NCI-H146 (cell line): ENCODE measurements around the gene ACOXL.
A peak's percentile ranks its signal among the peaks of the same experiment; 100 is the strongest.

Experiments used
- DNase-seq: peaks from one replicate; lab custom pipeline; 2025; lab: John Stamatoyannopoulos, UW

ACOXL gene

GRCh38 chr2:111015283-111015995, 283.1 kb downstream of the ACOXL start:
- DNase-seq = no peak

DNA sequence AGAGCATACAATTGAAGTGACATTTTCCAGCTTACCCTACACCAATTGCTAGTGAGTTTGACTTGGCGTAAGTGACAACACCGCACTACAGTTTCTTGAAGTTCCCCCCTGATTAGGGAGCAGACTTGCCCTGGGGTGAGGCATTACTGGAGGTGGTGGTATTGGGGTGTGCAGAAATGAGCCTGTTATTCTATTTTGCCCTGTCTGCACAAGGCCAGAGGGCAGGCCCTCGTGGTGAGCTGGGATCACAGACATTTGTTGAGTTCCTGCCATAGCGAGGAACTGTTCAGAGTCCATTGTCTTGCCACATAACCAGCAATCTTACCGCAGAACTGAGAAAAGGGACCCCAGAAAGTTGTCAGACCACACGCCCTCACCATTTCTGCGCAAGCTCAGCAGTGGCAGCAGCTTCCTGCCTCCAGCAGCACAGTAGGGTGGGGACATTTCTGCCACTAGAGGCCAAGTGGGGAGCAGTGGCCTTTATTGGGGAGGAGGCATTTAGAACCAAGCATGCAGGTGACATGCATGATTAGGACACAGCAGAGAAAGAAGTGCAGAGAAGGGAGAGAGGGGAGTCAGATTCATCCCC, 284.8 kb downstream of the ACOXL start:
- no peak for DNase-seq

- DNase-seq = no peak
These were observed 285.5 kb downstream of the ACOXL start for GRCh38 chr2:111017909-111018308.

DNA sequence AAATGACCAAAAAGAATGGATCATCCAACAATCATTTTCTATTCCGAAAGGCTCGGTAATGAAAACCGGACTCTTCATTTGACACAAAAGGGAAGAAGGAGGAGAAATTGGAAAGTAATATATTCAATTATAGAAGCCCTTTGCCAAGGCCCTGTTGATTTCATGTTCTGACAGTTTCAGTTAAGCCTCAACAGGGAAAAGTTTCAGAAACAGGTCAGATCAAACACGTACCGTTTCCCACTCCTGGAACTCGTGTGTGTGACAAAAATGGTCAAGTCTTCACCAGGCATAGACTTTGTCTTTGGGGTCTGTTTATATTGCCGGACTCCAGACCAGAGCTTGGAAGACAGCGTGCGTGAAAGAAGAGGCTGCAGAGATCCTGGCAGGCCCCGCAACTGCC, 287.0 kb downstream of the ACOXL start:
- no peak for DNase-seq

DNA sequence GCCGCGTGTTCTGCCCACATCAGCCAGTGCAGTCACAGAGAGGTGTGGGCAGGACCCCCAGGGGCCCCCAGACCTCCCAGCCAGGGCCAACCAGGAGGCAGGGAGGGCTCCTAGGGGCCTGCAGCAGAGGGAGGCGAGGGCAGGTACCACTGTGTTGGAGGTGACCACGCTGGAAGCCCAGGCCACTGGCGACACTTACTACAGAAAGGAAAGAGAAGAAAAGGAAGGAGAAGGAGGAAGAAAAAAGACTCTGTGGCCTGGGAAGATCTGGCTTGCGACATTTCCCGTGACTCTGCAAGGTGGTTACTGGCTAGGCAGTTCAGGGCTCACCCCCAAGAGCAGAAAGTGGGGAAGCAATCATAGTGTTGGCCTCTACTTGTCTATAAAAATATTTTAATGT, 290.3 kb downstream of the ACOXL start:
- no peak for DNase-seq

DNA sequence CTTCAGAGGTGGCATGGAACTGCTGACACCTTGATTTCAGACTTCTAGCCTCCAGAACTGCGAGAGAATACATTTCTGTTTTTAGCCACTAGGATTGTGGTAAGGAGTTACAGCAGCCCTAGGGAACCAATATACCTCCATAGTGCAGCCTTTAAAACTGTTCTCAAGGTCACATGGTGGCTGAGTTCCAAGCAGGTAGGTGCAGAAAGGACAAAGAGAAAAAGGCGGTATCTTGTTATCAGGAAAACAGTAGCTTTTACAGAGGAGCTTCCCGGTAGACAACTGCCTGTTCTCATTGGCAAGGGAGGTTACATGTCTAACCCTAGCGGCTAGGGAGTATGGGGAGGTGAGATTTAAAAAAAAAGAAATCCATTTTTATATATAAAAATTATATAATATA, 292.1 kb downstream of the ACOXL start:
- DNase-seq = no peak

- DNase-seq = no peak
These were observed 292.9 kb downstream of the ACOXL start for GRCh38 chr2:111025288-111025687.

GRCh38 chr2:111028720-111029119, 296.3 kb downstream of the ACOXL start:
- DNase-seq = no peak

DNA sequence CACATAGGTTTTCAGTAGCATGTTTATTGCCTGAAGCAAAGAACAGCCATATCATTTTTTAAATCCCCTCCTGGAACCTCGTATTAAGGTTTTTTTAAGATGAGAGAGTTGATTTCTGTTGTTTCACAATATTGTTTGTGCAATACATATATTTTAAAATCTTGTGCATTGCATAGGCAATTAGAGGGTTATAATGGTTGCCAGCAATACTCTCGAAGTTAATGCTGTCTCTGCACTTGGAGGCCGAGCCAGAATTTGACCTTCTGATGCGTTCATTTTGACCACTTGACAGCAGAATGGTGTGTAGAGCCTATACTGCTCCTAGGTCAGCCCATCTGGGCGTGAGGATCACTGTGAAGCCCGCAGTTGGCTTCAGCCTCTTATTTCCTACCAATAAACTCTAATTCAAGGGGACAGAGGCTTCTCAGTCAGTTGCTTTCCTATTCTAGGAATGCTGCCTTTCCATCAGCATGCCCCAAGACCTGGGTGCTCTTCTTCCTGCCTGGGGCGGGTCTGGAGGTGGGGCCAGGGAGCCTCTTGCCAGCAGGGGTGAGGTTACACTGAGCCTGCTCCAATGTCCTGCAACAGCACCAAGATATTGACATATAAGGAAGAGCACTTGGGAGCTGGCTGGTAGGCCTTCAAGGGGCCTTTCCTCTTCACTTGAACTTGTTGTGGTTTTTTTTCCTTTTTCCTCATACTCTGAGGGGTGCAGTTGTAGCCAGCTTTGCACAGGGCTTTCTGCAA, 297.0 kb downstream of the ACOXL start:
- DNase-seq = no peak

- DNase-seq = no peak
These were observed 298.0 kb downstream of the ACOXL start for GRCh38 chr2:111030260-111030891.

- DNase-seq = no peak
These were observed 298.6 kb downstream of the ACOXL start for GRCh38 chr2:111030945-111031344.

GRCh38 chr2:111031546-111032478, 299.4 kb downstream of the ACOXL start:
- DNase-seq = no peak

DNA sequence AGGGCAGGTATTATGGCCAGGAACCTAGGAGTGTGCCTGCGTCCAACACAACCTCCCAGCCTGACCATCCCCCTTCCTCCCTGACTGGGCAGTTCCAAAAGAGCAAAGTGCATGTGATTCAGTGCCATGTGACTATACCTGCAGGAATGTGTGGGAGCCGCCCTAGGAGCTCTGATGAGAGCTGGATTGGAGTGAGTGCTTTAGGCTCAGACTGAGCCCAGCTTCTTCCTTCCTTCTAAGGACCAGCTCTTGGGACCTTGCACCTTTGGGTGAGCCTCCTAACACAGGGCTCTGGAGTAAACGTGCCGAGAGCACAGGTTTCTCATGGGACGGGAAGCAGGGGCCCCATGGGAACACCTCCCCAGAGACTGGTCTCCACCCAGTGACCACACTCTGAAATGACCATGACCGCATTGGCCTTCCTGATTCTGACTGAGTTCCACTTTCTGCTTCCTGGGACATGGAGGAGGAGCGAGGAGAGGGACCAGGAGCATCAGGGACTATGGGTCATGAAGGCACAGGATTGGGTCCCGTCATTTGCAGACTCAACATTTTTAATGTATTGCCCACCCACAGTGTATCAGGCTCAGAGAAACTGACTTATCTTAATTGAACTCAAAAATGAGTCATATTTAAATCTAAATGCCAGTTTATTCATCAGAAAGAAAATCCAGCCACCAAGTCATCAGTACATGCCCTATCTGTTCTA, 300.5 kb downstream of the ACOXL start:
- DNase-seq = no peak

DNA sequence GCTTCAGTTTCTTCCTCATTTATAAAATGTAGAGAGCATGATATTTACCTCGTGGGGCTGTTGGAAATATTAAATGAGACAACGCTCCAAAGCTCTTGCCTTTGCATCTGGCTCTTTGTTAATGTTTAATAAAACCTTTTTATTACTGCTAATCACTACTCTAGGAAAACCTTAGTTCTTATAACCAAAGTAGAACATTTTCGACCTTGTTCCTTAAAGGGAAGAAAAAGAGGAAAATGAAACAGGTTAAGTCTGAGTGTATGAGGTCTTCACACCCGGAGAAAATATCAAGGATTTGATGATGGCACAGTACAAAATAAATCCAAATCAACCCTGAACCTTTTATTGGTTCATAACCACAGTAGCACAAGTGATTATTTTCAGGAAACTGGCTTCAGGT, 301.8 kb downstream of the ACOXL start:
- no peak for DNase-seq

DNA sequence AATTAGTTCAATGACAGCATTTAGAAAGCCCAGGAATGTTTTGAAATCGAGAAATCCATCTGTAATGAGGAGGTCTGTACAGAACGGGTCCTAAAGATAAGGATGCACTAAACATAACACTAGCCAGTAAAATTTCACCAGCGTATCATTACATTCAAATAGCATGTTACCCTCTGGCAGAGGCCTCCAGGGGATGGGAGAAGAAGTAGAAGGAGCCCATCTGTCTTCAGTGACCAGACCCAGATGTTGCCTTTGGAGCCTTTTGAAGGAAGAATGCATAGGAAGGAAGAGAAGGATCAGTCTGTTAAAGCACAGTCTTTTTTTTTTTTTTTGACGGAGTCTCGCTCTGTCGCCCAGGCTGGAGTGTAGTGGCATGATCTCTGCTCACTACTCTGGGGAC, 302.2 kb downstream of the ACOXL start:
- DNase-seq = no peak

- DNase-seq = no peak
These were observed 303.6 kb downstream of the ACOXL start for GRCh38 chr2:111035830-111036441.

- no peak for DNase-seq
These were observed 304.8 kb downstream of the ACOXL start for GRCh38 chr2:111037128-111037527.

DNA sequence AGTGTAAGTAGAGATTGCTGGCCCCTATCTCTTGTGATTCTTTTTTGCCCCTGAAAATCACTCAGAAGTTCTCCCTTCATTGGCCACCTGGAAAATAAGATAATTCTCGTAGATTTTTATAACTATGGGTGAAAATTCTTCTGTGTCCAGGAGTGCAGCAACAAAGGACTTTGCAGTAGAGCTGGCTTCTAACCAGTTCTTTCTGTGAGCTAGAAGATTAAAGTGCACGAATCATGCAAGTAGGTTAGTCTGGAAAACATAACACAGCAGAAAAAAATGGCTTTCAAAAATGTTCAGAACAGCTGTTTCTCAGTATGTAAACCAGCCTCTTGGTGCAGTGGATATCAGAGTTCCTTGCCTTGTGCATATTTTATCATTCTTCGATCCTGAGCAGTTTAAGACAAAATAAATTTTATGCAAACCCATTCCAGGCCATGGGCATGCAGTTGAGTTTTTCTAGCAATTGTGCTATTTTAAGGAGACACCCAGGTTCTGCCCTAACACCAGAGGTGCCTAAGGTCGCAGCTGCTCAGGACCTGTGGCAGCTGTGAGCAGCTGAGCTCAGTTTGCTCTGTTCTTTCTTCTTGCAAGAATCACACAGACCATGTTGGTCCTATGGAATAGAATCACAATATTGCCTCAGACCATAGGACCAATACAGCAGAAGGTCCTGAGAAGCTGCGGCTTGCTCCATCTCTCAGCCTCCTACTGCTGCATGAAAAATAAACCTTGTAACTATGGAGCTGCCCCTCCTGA, 307.4 kb downstream of the ACOXL start:
- peak; percentile 21 for DNase-seq

DNA sequence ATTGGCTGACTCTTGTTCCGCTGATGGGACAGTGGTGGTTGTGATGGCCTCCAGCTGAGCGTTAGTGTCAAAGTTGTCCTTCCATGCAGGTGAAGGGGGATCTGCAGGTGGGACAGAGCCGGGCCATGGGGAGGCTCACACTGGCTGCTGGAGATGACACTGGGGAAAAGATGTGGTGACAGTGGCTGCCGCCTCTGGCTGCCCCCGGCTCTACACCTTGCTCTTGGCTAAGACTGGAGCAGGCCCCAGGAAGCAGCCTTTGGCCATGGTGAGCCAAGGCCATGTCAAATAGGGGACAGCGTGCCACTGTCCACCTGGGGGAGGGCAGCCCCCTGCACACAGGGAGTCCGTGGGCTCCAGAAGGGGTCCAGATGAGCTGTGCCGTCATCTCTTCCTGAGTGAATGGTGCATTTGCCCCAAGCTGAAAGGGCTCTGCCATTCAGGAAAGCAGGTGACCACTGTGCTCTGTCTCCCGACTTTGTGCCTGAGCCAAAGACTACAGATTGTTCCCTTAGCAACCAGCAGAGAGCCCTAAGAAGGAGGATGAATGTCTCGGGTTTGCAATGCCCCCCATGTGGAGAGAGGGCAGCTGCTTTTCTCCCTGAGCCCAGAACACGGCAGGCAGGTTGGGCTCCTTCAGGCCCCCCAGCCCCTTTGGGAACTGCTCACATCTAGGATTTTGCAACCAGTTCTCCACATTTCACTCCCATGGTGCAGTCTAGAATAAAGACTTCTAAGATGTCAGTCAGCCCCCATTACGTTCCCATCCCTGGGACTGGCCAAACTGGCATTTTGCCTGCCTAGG, 309.2 kb downstream of the ACOXL start:
- no peak for DNase-seq
